Measurements from ENCODE around the gene OR4P4. TPM values are rescaled to one million over a fixed set of nuclear protein-coding genes. Genes with fewer than 3 reads are reported as not detected.

OR4P4 gene
- total and polyA plus RNA-seq, 2 donors (not counting 3 experiments of a cell fraction or from before 2014, with no cell fraction given), result not detected

GRCh38 chr11:55661901-55662300 is 27.0 kb downstream of the OR4P4 start, which contains the start of gene OR4C6:
Gene OR4C6 (plus strand): TSS chr11:55662201. CDS start chr11:55665167, 2,966 bp downstream.
- intact Hi-C loops (cut with micrococcal nuclease), result no loop called here
- Histone ChIP-seq H3K4me1 (ENCODE audit: control insufficient read depth, extremely low read depth, insufficient read depth, low read length) (no peaks in the 10 kb centered on the region), H3K36me3 (ENCODE audit: control insufficient read depth in 2 of 2, extremely low read depth in 1 of 2, insufficient read depth in 2 of 2, low read length in 2 of 2) (no peaks in the 10 kb centered on the region), H3K4me3 (replicated peaks in 1 of 3; ENCODE audit: insufficient read depth in 1 of 3, low read depth in 1 of 3, low read length in 3 of 3) (no peak within 1 kb of the TSS), H3K27ac (ENCODE audit: insufficient read depth, low read depth, low read length) (no peak within 1 kb of the TSS), H3K9me1 (replicated peaks; ENCODE audit: control insufficient read depth, extremely low read depth, insufficient read depth, low read length) (no peaks in the 10 kb centered on the region), H3K9me3 (replicated peaks; ENCODE audit: control insufficient read depth, insufficient read depth, low read length) (peaks cover under 1% of the 10 kb centered on the region), H3K27me3 (ENCODE audit: control insufficient read depth in 2 of 2, insufficient read depth in 2 of 2, low read length in 2 of 2) (no peaks in the 10 kb centered on the region), H3K4me2 (ENCODE audit: insufficient read depth, low read length) (no peak within 1 kb of the TSS), H4K20me1 (replicated peaks; ENCODE audit: control insufficient read depth, extremely low read depth, insufficient read depth, low read length) (no peaks in the 10 kb centered on the region), H3K79me2 (ENCODE audit: control insufficient read depth, insufficient read depth, low read length) (no peaks in the 10 kb centered on the region), H2AFZ (ENCODE audit: low read depth, low read length) (no peak within 1 kb of the TSS), H3K9ac (replicated peaks; ENCODE audit: extremely low read depth, insufficient read depth, low read length) (no peak within 1 kb of the TSS)
- dilution Hi-C loops (cut with MboI; ENCODE audit: extremely low pct_ligation_motif_present, low sequenced_read_pairs), result no loop called here
- FAIRE-seq (no peak), DNase-seq (ENCODE audit: low read depth, low spot score) (no peak)
- CTCF ChIA-PET, result no interaction called here
- TF ChIP-seq EZH2 (IDR thresholded peaks at IDR 0.05; ENCODE audit: borderline replicate concordance, low read depth, low read length, severe bottlenecking) (no peak), FOS (IDR thresholded peaks at IDR 0.05; ENCODE audit: borderline replicate concordance, insufficient read depth, low read length) (no peak)
- TF ChIP-seq, protein P1, sequence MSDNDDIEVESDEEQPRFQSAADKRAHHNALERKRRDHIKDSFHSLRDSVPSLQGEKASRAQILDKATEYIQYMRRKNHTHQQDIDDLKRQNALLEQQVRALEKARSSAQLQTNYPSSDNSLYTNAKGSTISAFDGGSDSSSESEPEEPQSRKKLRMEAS (IDR thresholded peaks at IDR 0.05; ENCODE audit: insufficient read depth, insufficient read length), result no peak
- BruUV-seq (replicated peaks), result no TSS peak
- POLR2A ChIA-PET, result no interaction called here

GRCh38 chr11:55669376-55669775 is 34.5 kb downstream of the OR4P4 start:
- Histone ChIP-seq H3K9me1 (replicated peaks; ENCODE audit: control insufficient read depth, extremely low read depth, insufficient read depth, low read length) (no peaks in the 10 kb centered on the region), H2AFZ (ENCODE audit: low read depth, low read length) (no peak overlapping the region), H3K27me3 (ENCODE audit: control insufficient read depth in 2 of 2, insufficient read depth in 2 of 2, low read length in 2 of 2) (no peaks in the 10 kb centered on the region), H3K4me2 (ENCODE audit: insufficient read depth, low read length) (no peak overlapping the region), H3K4me3 (replicated peaks in 1 of 3; ENCODE audit: insufficient read depth in 1 of 3, low read depth in 1 of 3, low read length in 3 of 3) (no peak overlapping the region), H3K79me2 (ENCODE audit: control insufficient read depth, insufficient read depth, low read length) (no peaks in the 10 kb centered on the region), H3K4me1 (ENCODE audit: control insufficient read depth, extremely low read depth, insufficient read depth, low read length) (no peaks in the 10 kb centered on the region), H3K27ac (ENCODE audit: insufficient read depth, low read depth, low read length) (no peak overlapping the region), H3K9ac (replicated peaks; ENCODE audit: extremely low read depth, insufficient read depth, low read length) (no peak overlapping the region), H3K9me3 (replicated peaks; ENCODE audit: control insufficient read depth, insufficient read depth, low read length) (peaks cover 3% of the 10 kb centered on the region), H3K36me3 (ENCODE audit: control insufficient read depth in 2 of 2, extremely low read depth in 1 of 2, insufficient read depth in 2 of 2, low read length in 2 of 2) (no peaks in the 10 kb centered on the region), H4K20me1 (replicated peaks; ENCODE audit: control insufficient read depth, extremely low read depth, insufficient read depth, low read length) (no peaks in the 10 kb centered on the region)
- intact Hi-C loops (cut with micrococcal nuclease), result no loop called here
- TF ChIP-seq POLR2A (IDR thresholded peaks at IDR 0.05; ENCODE audit: low read depth, low read length) (no peak), GATA2 (IDR thresholded peaks at IDR 0.05; ENCODE audit: insufficient read depth, insufficient read length, low read depth, low read length) (no peak)
- no TSS peak for BruUV-seq (replicated peaks)
- POLR2A ChIA-PET, result no interaction called here
- DNase-seq (ENCODE audit: low read depth, low spot score) (no peak), FAIRE-seq (no peak)
- CTCF ChIA-PET, result no interaction called here
- dilution Hi-C loops (cut with MboI; ENCODE audit: extremely low pct_ligation_motif_present, low sequenced_read_pairs), result no loop called here

Measured in endothelial cell of umbilical vein (primary cell).